Retinal pigment epithelial cell (primary cell): ENCODE measurements around the gene P3R3URF.
"Not testable (repeated sequence)": the region's sequence is repeated elsewhere in the genome, so short reads cannot be mapped to it uniquely, and the experiment has no call there.

Experiments
- DNase-seq: peaks from one replicate; pipeline ENCODE4 v3.0.0-alpha.2; 2010; ENCODE audit warnings: low read depth
- H3K4me3 ChIP-seq: 2 replicates; pipeline ENCODE4 v1.5.1; 2011; ENCODE audit warnings: mild to moderate bottlenecking, low read length, control low read depth, moderate library complexity
- TF ChIP-seq, protein P1 (sequence below): conservative IDR thresholded peaks from 2 replicates; pipeline ENCODE4 v1.5.1; 2011; ENCODE audit warnings: low read depth, low read length, control low read depth, inconsistent platforms

Gene P3R3URF

GRCh38 chr1:46176211-46176865 is at the start of gene P3R3URF:
Gene P3R3URF, minus strand, starts transcription at chr1:46176488. Its CDS starts 17 bp downstream, at chr1:46176471.
- TF ChIP-seq, protein P1, sequence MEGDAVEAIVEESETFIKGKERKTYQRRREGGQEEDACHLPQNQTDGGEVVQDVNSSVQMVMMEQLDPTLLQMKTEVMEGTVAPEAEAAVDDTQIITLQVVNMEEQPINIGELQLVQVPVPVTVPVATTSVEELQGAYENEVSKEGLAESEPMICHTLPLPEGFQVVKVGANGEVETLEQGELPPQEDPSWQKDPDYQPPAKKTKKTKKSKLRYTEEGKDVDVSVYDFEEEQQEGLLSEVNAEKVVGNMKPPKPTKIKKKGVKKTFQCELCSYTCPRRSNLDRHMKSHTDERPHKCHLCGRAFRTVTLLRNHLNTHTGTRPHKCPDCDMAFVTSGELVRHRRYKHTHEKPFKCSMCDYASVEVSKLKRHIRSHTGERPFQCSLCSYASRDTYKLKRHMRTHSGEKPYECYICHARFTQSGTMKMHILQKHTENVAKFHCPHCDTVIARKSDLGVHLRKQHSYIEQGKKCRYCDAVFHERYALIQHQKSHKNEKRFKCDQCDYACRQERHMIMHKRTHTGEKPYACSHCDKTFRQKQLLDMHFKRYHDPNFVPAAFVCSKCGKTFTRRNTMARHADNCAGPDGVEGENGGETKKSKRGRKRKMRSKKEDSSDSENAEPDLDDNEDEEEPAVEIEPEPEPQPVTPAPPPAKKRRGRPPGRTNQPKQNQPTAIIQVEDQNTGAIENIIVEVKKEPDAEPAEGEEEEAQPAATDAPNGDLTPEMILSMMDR, result no peak

GRCh38 chr1:46224966-46225365 is 48.7 kb upstream of the P3R3URF start:
- DNase-seq, result no peak
- no peak overlapping the region for H3K4me3 ChIP-seq
- TF ChIP-seq, protein P1, result no peak

More at GRCh38 chr1:46176211-46176865, at the start of gene P3R3URF:
- H3K4me3 ChIP-seq, result no peak within 1 kb of the TSS
- no peak for DNase-seq

DNA sequence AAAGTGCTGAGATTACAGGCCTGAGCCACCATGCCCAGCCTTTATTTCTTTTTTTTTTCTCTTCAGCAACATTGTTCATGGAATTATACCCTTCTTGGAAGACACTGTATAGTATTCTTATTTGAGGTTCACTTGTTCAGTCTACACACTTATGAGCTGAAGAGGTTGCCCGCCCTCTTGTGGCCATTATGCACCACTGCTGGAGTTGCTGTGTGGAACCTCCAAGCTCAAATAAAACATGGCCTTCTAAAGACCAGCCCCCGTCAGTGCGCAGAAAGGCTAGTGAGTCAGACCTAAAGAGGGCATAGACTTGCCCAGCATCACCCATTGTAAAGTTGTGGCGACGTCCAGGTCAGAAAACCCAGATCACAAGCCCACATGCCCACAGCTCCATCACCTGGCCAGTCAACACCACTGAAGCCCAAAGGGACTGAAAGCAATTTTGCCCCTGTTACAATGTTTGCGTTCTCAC is 47.2 kb upstream of the P3R3URF start:
- peak; percentile 73 for DNase-seq
- H3K4me3 ChIP-seq, result no peak overlapping the region
- TF ChIP-seq, protein P1, result peak; percentile 96

DNA sequence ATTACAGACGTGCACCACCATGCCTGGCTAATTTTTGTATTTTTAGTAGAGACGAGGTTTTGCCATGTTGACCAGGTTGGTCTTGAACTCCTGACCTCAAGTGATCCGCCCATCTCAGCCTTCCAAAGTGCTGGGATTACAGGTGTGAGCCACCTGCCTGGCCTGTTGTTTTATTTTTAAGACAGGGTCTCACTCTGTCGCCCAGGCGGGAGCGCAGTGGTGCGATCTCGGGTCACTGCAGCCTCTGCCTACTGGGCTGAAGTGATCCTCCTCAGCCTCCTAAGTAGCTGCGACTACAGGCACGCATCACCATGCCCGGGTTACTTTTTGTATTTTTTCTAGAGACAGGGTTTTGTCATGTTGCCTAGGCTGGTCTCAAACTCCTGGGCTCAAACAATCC is 46.8 kb upstream of the P3R3URF start:
- not testable (repeated sequence) for DNase-seq, H3K4me3 ChIP-seq

- no peak overlapping the region for H3K4me3 ChIP-seq
- TF ChIP-seq, protein P1, result no peak
- no peak for DNase-seq
Observed at GRCh38 chr1:46221749-46222148, 45.5 kb upstream of the P3R3URF start.

DNA sequence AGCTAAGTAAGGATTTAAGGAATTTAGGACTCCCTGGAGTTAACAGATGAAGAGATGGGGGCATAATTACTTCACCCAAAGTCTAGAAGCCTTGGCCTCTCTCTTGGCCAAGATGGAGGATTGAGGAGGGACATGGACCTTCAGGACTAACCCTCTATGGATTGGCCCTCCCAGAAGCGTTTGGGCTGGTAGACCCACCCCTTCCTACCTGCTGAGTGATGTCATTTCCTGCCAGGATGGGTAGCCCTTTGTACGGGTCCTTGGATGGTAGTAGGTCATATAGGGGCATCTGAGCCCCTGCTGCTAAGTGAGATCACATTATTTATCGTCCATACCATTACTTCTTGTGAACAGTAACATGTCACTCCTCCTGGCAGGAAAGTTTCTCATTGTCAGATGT is 44.5 kb upstream of the P3R3URF start:
- no peak for DNase-seq
- TF ChIP-seq, protein P1, result no peak

GRCh38 chr1:46219551-46220520 is 43.5 kb upstream of the P3R3URF start:
- TF ChIP-seq, protein P1, result no peak
- no peak for DNase-seq
- H3K4me3 ChIP-seq, result no peak overlapping the region

More for the DNA sequence above, 44.5 kb upstream of the P3R3URF start:
- H3K4me3 ChIP-seq, result no peak overlapping the region
